Muscle layer of colon (tissue), 2 donors: ENCODE measurements around the gene TSKU.

Experiments
- H3K27ac ChIP-seq: one replicate; pipeline ENCODE4 v1.7.0; 2013; ENCODE audit warnings: low read depth, mild to moderate bottlenecking, low read length, moderate library complexity
- H3K27me3 ChIP-seq, 2 donors: one replicate each; pipeline ENCODE4 v1.7.0; 2013; ENCODE audit warnings: low read length in 2 of 2, mild to moderate bottlenecking in 2 of 2; ENCODE audit not compliant: insufficient read depth in 2 of 2, control insufficient read depth in 1 of 2
- H3K36me3 ChIP-seq: one replicate; pipeline ENCODE4 v1.7.0; 2013; ENCODE audit warnings: mild to moderate bottlenecking, low read length; ENCODE audit not compliant: insufficient read depth
- H3K4me1 ChIP-seq: one replicate; pipeline ENCODE4 v1.7.0; 2013; ENCODE audit warnings: mild to moderate bottlenecking, low read length; ENCODE audit not compliant: insufficient read depth
- H3K4me3 ChIP-seq, 2 donors: one replicate each; pipeline ENCODE4 v1.7.0; 2013; ENCODE audit warnings: low read length in 2 of 2, low read depth in 1 of 2, mild to moderate bottlenecking in 1 of 2, moderate library complexity in 1 of 2
- H3K9ac ChIP-seq: one replicate; pipeline ENCODE4 v1.7.0; 2013; ENCODE audit warnings: low read length
- H3K9me3 ChIP-seq: one replicate; pipeline ENCODE4 v1.7.0; 2013; ENCODE audit warnings: mild to moderate bottlenecking, low read length
- donor health status: abdominal sarcoma.
- donor health status: Adenocarcinoma of cecum.

TSKU gene

GRCh38 chr11:76773921-76774361 is 9.2 kb upstream of the TSKU start:
- H3K4me1 ChIP-seq: peaks cover 5% of the 10 kb centered on the region

GRCh38 chr11:76776472-76776871 is 6.7 kb upstream of the TSKU start:
- Histone ChIP-seq H3K9me3 (no peaks in the 10 kb centered on the region), H3K27ac (no peak overlapping the region), H3K9ac (no peak overlapping the region), H3K4me3 (no peak overlapping the region), H3K36me3 (no peaks in the 10 kb centered on the region), H3K4me1 (peaks cover 5% of the 10 kb centered on the region), H3K27me3 (no peaks in the 10 kb centered on the region)

More at GRCh38 chr11:76773921-76774361, 9.2 kb upstream of the TSKU start:
- no peaks in the 10 kb centered on the region for H3K27me3 ChIP-seq
- H3K9ac ChIP-seq: no peak overlapping the region
- H3K9me3 ChIP-seq: no peaks in the 10 kb centered on the region
- H3K4me3 ChIP-seq: no peak overlapping the region
- H3K27ac ChIP-seq: peak overlapping the region; percentile 24
- no peaks in the 10 kb centered on the region for H3K36me3 ChIP-seq

DNA sequence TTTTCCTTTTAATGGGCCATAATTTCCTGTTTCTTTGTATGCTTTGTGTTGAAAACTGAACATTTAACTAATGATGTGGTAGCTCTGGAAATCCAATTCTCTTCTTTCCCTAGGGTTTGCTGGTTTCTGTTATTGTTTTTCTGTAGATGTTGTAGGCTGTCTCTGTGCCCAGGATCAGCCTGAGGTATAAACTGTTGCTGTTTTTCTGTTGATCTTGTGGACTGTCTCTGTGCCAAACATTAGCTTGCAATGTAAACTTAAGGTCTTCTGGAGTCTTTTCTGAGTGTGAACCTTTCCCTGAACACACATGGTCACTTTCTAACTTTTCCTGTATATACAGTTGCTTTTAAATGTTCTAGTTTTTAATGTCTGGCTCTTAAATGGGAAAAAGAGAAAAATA is 5.9 kb upstream of the TSKU start:
- Histone ChIP-seq H3K4me3 (no peak overlapping the region), H3K9ac (no peak overlapping the region), H3K27me3 (no peaks in the 10 kb centered on the region), H3K9me3 (no peaks in the 10 kb centered on the region), H3K36me3 (no peaks in the 10 kb centered on the region), H3K4me1 (peaks cover 5% of the 10 kb centered on the region), H3K27ac (no peak overlapping the region)

DNA sequence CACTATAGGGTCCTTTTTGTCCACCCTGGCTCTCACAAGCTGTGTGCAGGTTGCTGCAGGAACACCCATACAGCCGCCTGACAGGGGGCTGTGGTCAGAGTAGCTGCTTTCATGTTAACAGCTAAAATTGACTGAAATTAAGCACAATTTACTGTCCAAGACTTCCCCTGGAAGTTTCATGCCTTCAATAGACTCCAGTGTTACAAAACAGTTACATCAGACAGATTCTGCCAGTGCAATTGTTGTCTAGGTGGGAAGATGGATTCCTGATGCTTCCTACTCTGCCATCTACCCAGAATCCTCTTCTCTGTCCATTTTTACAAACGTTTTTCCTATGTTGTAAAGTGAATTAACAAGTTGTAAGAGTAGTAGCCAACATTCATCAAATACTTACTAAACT is 5.3 kb upstream of the TSKU start:
- H3K9ac ChIP-seq: no peak overlapping the region
- no peaks in the 10 kb centered on the region for H3K9me3 ChIP-seq
- no peaks in the 10 kb centered on the region for H3K36me3 ChIP-seq
- H3K4me1 ChIP-seq: peaks cover 5% of the 10 kb centered on the region
- H3K27ac ChIP-seq: no peak overlapping the region
- no peak overlapping the region for H3K4me3 ChIP-seq
- no peaks in the 10 kb centered on the region for H3K27me3 ChIP-seq

GRCh38 chr11:76778874-76779273 is 4.3 kb upstream of the TSKU start:
- no peak overlapping the region for H3K4me3 ChIP-seq
- peaks cover 5% of the 10 kb centered on the region for H3K4me1 ChIP-seq
- no peak overlapping the region for H3K9ac ChIP-seq
- no peaks in the 10 kb centered on the region for H3K27me3 ChIP-seq
- H3K36me3 ChIP-seq: no peaks in the 10 kb centered on the region
- no peak overlapping the region for H3K27ac ChIP-seq
- H3K9me3 ChIP-seq: no peaks in the 10 kb centered on the region

DNA sequence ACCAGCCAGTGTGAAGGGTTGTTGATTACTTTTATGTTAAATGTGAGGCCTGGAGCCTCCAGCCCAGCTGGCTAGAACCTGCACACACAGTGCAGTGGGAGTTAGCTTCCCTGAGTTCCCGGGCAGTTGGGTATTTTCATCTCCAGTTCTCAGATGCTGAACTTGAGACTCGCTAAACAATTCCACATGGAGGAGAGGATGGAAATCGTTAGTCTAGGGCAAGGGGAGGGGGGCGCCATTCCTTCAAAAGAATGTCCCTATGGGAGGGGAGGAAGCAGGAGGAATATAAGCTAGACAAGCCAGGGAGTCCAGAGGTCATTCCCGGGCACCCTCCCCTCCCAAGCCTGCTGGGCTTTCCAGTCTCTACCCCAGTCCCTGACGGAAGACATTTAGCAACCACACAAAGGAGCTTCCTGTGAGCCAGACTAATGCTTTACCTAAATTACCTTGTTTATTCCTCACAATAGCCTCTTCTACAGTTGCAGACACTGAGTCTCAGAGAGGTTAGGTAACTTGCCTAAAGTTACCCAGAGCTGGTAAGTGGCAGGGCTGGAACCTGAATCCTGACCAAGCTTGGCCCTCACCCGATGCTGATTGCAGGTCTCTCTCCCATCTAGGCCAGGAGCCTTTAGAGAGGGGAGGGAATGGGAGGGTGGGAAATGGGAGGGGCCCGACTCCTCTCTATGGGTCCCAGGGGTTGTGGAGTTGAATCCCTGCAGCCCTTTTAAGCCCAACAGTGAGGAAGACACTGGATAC is 1.9 kb upstream of the TSKU start:
- no peak overlapping the region for H3K9ac ChIP-seq
- peaks cover 10% of the 10 kb centered on the region for H3K4me1 ChIP-seq
- H3K4me3 ChIP-seq: no peak overlapping the region
- no peaks in the 10 kb centered on the region for H3K36me3 ChIP-seq
- H3K9me3 ChIP-seq: no peaks in the 10 kb centered on the region
- no peaks in the 10 kb centered on the region for H3K27me3 ChIP-seq
- no peak overlapping the region for H3K27ac ChIP-seq

- peak overlapping the region in 1 of 2 donors; percentile 55 for H3K4me3 ChIP-seq
- peaks cover 10% of the 10 kb centered on the region for H3K4me1 ChIP-seq
- no peaks in the 10 kb centered on the region for H3K36me3 ChIP-seq
- peak overlapping the region; percentile 42 for H3K27ac ChIP-seq
- H3K9me3 ChIP-seq: no peaks in the 10 kb centered on the region
- H3K27me3 ChIP-seq: no peaks in the 10 kb centered on the region
- H3K9ac ChIP-seq: no peak overlapping the region
These were observed 1.2 kb upstream of the TSKU start for GRCh38 chr11:76781807-76782530.

GRCh38 chr11:76782531-76783293 is 444 bp upstream of the TSKU start:
- Histone ChIP-seq H3K27ac (peak overlapping the region; percentile 42), H3K9me3 (no peaks in the 10 kb centered on the region), H3K36me3 (no peaks in the 10 kb centered on the region), H3K4me1 (peaks cover 10% of the 10 kb centered on the region), H3K27me3 (no peaks in the 10 kb centered on the region), H3K9ac (no peak overlapping the region), H3K4me3 (peak overlapping the region; percentile 52 to 55)

DNA sequence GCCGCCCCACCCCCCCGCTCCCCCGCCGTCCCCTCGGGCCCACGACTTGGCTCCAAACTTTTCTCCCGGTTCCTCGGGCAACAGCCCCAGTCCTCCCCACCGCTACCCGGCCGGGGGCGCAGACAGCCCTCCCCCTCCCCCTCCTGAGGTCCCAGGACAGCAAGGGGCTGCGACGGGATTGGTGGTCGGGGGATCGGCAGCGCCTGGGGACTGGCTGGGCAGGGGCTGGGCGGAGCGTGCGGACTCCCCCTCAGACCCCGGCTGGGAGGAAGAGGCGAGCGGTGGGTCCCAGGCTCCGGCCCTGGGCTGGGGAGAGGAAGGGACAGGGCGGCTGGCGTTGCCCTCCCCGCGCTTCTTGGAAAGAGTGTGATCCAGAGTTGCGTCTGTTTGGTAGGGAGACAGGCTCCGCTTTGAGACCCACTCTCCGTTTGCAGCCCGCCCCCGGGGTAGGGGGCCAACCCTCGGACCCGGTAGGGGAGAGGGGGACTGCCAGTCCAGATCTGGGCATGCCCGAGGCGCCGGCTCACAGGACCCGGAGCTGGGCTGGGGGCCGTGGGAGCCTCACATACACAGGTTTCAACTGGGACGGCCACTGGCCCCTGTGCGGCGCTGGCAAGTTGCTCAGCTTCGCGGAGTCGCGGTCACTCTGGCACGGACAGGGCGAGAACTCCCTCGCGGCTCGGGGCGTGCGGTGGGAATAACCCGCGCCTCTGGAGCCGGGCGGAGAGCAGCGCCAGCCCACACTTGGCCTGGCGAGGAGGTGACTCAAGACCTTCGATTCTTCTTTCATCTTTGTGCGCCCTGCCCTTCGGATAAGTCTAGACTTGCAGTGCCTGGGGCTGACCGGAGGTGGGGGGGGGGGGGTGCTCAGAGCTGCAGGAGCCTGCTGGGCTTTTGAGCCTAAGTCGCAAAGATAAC is 999 bp downstream of the TSKU start:
- Histone ChIP-seq H3K9me3 (no peaks in the 10 kb centered on the region), H3K36me3 (no peaks in the 10 kb centered on the region), H3K9ac (no peak overlapping the region), H3K4me1 (peaks cover 10% of the 10 kb centered on the region), H3K27ac (peak overlapping the region; percentile 82), H3K4me3 (peak overlapping the region; percentile 79), H3K27me3 (no peaks in the 10 kb centered on the region)

DNA sequence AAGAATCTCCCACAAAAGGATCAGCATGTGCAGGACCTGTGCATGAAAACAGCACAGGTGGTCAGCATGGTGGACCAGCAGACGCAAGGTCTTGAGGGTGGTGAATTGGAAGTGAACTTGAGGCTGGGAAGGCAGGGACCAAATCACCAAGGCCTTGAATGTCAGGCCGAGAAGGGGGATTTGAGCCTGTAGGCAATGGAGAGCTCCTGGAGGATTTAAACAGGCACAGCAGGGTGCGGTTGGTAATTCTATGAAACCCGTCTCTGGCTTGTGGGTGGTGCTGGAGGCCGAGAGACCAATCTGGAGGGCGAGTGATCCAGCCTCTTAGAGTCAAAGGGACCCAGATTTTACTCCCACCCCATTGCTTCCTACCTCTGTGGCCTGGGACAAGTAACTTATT is 2.4 kb downstream of the TSKU start:
- Histone ChIP-seq H3K4me3 (no peak overlapping the region), H3K27me3 (no peaks in the 10 kb centered on the region), H3K27ac (peak overlapping the region; percentile 38), H3K4me1 (peaks cover 10% of the 10 kb centered on the region), H3K9ac (no peak overlapping the region), H3K9me3 (no peaks in the 10 kb centered on the region), H3K36me3 (no peaks in the 10 kb centered on the region)
